Measurements from ENCODE around the gene RADIL.
"Not testable (repeated sequence)": the region's sequence is repeated elsewhere in the genome, so short reads cannot be mapped to it uniquely, and the experiment has no call there.

The RADIL gene

DNA sequence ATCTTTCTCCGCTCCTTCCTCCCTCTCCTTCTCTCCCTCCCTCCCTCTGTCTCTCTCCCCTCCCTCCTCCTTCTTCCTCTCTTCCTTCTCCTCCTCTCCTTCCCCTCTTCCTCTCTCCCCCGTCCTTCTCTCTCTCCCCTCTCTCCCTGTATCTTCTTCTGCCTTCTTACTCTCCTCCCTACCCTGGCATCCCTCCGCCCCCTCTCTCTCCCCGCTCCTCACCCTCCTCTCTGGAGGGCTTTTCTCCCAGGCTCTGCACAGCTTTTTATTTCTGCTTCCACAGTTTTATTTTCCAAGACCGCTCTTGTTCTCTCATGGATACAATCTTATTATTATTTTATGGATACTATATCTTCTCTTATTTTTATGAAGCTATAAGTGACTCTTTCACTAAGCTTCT, 75.5 kb downstream of the RADIL start:
- no peak for DNase-seq

DNA sequence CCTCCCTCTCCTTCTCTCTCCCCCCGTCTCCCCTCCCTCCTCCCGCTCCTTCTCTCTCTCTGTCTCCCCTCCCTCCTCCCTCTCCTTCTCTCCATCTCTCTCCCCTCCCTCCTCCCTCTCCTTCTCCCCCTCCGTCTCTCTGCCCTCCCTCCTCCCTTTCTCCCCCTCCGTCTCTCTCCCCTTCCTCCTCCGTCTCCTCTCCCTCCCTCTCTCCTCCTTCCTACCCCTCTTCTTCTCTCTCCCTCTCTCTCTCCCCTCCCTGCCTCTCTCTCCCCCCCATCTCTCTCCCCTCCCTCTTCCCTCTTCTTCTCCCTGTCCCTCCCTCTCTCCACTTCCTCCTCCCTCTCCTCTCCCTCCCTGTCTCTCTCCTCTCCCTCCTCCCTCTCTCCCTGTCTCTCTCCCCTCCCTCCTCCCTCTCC, 75.9 kb downstream of the RADIL start:
- no peak for DNase-seq

- DNase-seq = no peak
These were observed 76.4 kb downstream of the RADIL start for GRCh38 chr7:4806983-4807597.

GRCh38 chr7:4805984-4806300, 77.6 kb downstream of the RADIL start:
- no peak for DNase-seq

- no peak for DNase-seq
These were observed 78.2 kb downstream of the RADIL start for GRCh38 chr7:4805110-4805983.

- no peak for DNase-seq
These were observed 79.9 kb downstream of the RADIL start for GRCh38 chr7:4803397-4804241.

DNA sequence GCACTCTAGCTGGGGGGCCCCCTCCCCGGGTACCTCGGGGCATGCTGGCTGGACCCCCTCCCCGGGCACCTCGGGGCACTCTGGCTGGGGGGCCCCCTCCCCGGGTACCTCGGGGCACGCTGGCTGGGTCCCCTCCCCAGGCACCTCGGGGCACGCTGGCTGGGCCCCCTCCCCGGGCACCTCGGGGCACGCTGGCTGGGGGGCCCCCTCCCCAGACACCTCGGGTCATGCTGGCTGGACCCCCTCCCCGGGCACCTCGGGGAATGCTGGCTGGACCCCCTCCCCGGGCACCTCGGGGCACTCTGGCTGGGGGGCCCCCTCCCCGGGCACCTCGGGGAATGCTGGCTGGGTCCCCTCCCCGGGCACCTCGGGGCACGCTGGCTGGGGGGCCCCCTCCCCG, 80.9 kb downstream of the RADIL start:
- DNase-seq = not testable (repeated sequence)

DNA sequence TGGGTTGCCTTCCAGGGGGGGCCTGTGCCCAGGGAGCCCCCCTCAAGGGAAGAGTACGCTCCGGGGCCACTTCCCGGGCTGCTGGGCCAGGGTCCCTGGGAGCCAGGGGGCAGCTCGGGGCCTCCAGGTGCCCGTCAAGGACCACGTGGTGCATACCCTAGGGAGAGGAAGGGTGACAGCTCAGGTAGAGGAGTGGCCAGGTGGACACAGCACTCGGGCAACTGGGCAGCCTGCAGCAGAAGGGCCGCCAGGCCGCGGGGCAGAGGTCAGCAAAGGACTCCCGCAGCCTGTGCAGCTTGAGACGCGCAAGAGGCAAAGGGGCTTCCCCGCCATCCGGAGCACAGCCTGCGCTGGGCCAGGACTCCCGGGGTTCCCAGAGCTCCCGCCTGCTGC, 81.7 kb downstream of the RADIL start:
- DNase-seq = no peak

DNA sequence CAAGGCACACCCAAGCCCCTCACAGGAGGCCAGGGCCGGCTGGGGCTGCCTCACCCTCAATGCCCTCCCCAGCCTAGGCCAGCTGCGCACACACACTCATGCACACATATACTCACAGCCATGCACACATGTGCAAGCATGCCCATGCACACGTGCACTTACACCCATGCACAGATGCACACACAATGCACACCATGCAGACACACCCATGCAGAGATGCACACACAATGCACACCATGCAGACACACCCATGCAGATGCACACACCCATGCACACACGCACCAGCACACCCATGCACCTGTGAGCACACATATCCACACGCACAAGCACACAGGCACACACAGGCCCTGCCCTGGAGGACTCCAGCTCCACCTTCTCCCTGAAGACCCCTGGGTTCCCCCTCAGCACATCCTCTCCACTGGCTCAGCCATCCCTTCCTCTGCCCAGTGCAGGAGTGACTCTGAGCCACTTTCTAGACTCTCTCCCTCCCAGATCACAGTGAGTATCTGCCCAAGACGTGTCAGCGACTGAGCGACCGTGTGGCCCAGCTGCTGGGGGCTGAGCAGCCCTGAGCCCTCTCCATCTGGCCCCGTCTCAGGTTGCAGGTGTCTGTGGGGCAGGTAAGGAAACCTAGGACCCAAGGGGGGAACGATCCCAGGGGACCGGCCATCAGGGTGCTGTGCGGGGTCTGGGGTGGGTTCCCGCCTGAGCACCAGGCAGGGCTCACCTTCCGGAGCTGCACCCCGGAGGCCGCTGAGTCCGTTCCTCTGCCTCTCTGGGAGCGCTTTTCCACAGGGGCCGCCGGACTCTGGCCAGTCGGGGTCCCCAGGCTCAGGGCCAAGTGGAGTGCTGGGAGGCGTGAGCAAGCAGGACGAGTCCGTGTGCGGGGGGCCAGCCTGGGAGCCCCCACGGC, 82.3 kb downstream of the RADIL start:
- no peak for DNase-seq

DNA sequence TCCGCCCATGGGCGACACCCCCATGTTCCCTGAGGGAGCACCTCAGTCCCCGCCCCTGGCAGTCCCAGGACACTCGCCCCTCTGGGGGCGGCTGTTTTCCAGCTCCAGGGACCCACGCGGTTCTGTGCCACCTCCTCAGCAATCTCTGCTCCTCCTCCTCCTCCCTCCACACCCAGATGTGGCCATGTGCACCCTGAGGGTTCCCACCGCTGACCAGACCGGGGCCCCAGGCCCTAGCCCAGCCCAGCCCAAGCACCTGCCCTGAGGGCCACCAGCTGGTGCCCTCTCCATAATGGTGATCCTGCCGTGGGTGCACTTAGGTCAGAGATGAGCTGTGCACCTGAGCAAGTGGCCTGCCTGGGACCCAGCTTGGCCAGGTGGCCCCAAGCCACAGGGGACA, 83.0 kb downstream of the RADIL start:
- DNase-seq = no peak

GRCh38 chr7:4799508-4800268, 83.8 kb downstream of the RADIL start:
- DNase-seq = no peak

DNA sequence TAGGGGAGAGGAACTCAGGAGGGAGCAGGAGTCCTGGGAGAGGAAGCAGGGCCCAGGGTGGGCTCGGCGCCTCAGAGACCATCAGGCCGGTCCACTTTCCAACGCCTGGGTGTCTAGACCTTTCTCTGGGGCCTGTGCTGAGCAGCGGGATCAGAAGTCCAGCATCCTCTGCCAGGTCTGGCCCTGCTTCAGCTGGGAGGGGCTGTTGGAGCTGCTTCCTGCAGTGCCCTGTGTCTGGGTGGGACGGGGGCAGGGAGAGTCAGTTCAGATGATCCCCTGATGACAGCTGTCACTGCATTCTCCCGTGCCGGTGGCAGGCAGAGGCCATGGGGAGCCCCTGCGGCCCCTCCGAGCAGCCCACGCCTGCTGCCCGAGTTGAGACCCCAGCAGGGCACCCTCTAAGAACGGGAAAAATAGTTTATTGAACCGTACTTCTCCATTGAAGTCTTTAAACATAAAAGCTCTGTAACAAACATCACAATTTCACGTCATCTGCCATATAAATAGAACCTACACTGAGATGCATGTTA, 84.7 kb downstream of the RADIL start:
- DNase-seq = no peak

- DNase-seq = no peak
These were observed 85.4 kb downstream of the RADIL start for GRCh38 chr7:4797858-4798705.

- DNase-seq = no peak
These were observed 87.1 kb downstream of the RADIL start for GRCh38 chr7:4796453-4796852.

- DNase-seq = no peak
These were observed 88.7 kb downstream of the RADIL start for GRCh38 chr7:4794591-4795350.

DNA sequence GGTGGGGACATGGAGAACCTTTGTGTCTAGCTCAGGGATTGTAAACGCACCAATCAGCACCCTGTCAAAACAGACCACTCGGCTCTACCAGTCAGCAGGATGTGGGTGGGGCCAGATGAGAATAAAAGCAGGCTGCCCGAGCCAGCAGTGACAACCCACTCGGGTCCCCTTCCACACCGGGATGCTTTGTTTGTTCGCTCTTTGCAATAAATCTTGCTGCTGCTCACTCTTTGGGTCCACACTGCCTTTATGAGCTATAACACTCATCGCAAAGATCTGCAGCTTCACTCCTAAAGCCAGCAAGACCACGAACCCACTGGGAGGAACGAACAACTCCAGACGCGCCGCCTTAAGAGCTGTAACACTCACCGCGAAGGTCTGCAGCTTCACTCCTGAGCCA, 89.3 kb downstream of the RADIL start:
- not testable (repeated sequence) for DNase-seq

GRCh38 chr7:4793385-4793993, 90.0 kb downstream of the RADIL start:
- DNase-seq = not testable (repeated sequence)

GRCh38 chr7:4792537-4793126, 90.9 kb downstream of the RADIL start:
- no peak for DNase-seq

All from NCI-H187 treated with DMSO at 0.1 percent for 48 hours (cell line).